PC-3 (cell line): ENCODE measurements around the gene EBF4. TPM values are rescaled to one million over a fixed set of nuclear protein-coding genes. Genes with fewer than 3 reads are reported as not detected.

ENCODE experiments used
- ATAC-seq: fragments of 200-7000 bp; cut with Tn5 transposase; 2 replicates; pipeline ENCODE4 v1.9.1; 2020; ENCODE audit warnings: mild to moderate bottlenecking, moderate library complexity
- BruUV-seq: library from RNA; stranded (reverse); fragments of 400-500 nt; replicated peaks from 2 replicates; lab custom pipeline; 2021; lab: Mats Ljungman, UMichigan
- CTCF ChIA-PET: fragments of 300-600 bp; sonication (Branson Sonifier 250); formaldehyde crosslinking; loops from one replicate; lab custom pipeline; 2022; ENCODE audit warnings: antibody characterized with exemption; lab: Charles Lee
- POLR2A ChIA-PET: fragments of 300-600 bp; sonication (Branson Sonifier 250); formaldehyde crosslinking; loops from one replicate; lab custom pipeline; 2022; ENCODE audit warnings: antibody characterized with exemption; ENCODE audit not compliant: unreplicated experiment; lab: Charles Lee
- DNase-seq: peaks from one replicate; pipeline ENCODE4 v3.0.0-alpha.2; 2015
- H2AFZ ChIP-seq: fragments of 300-600 bp; sonication (generic); 2 replicates; pipeline ENCODE4 v1.6.0; 2016; ENCODE audit warnings: antibody characterized with exemption, low read length
- H3F3A ChIP-seq: fragments of 300-600 bp; sonication (generic); one replicate; pipeline ENCODE4 v1.6.0; 2017; ENCODE audit warnings: antibody characterized with exemption, low read length, control low read depth, mild to moderate bottlenecking; ENCODE audit not compliant: unreplicated experiment
- H3K27ac ChIP-seq: fragments of 300-600 bp; sonication (generic); 2 replicates; pipeline ENCODE4 v1.5.1; 2016; ENCODE audit warnings: mild to moderate bottlenecking, low read length
- H3K27me3 ChIP-seq: fragments of 300-600 bp; sonication (generic); 2 replicates; pipeline ENCODE4 v1.6.1; 2016; ENCODE audit warnings: low read length, mixed read lengths
- H3K36me3 ChIP-seq: fragments of 300-600 bp; sonication (generic); 2 replicates; pipeline ENCODE4 v1.6.1; 2016; ENCODE audit warnings: low read depth, mixed run types, low read length, mixed read lengths
- H3K4me1 ChIP-seq: fragments of 300-600 bp; sonication (generic); 2 replicates; pipeline ENCODE4 v1.5.1; 2016; ENCODE audit warnings: low read length; ENCODE audit not compliant: insufficient read depth
- H3K4me2 ChIP-seq: fragments of 300-600 bp; sonication (generic); 2 replicates; pipeline ENCODE4 v1.6.0; 2016; ENCODE audit warnings: low read length
- H3K4me3 ChIP-seq: fragments of 300-600 bp; sonication (generic); 2 replicates; pipeline ENCODE4 v1.5.1; 2016; ENCODE audit warnings: mild to moderate bottlenecking, low read length, mixed read lengths
- H3K79me2 ChIP-seq: fragments of 300-600 bp; sonication (generic); 2 replicates; pipeline ENCODE4 v1.6.1; 2017; ENCODE audit warnings: low read length, mixed read lengths
- H3K9ac ChIP-seq: fragments of 300-600 bp; sonication (generic); 2 replicates; pipeline ENCODE4 v1.6.0; 2016; ENCODE audit warnings: mild to moderate bottlenecking, low read length
- H3K9me2 ChIP-seq: fragments of 300-600 bp; sonication (generic); replicated peaks from 2 replicates; pipeline ENCODE4 v1.6.1; 2016; ENCODE audit warnings: mixed run types, low read length, mixed read lengths
- H3K9me3 ChIP-seq: fragments of 300-600 bp; sonication (generic); 2 replicates; pipeline ENCODE4 v1.6.1; 2016; ENCODE audit warnings: low read length, mixed read lengths
- H4K20me1 ChIP-seq: fragments of 300-600 bp; sonication (generic); 2 replicates; pipeline ENCODE4 v1.6.1; 2016; ENCODE audit warnings: low read length, mixed read lengths
- CTCF ChIP-seq: fragments of 300-600 bp; sonication (generic); conservative IDR thresholded peaks from 2 replicates; pipeline ENCODE4 v1.5.1; 2017; ENCODE audit warnings: antibody characterized with exemption, low read depth, mild to moderate bottlenecking, low read length
- EZH2 ChIP-seq: fragments of 300-600 bp; sonication (generic); IDR thresholded peaks from one replicate; pipeline ENCODE4 v1.6.1; 2017; ENCODE audit warnings: antibody characterized with exemption, mild to moderate bottlenecking, low read length; ENCODE audit not compliant: unreplicated experiment
- EZH2phosphoT487 ChIP-seq: fragments of 300-600 bp; sonication (generic); IDR thresholded peaks from 2 replicates; pipeline ENCODE4 v1.6.1; 2018; ENCODE audit warnings: mild to moderate bottlenecking, antibody characterized with exemption, low read length, borderline replicate concordance
- intact Hi-C: fragments of 100-400 bp; cut with micrococcal nuclease; formaldehyde crosslinking; loops from 2 replicates; pipeline ENCODE4 v1.9.0; 2023
- total RNA-seq: library from RNA; depleted of rRNA; stranded (reverse); fragments of >200 nt; gene quantifications from 2 replicates; pipeline ENCODE4 v1.2.3, GENCODE V29; 2014

The EBF4 gene
- total RNA-seq, 1 experiment from 2014 or later: 1.8 TPM

GRCh38 chr20:2703716-2704475 is 11.3 kb downstream of the EBF4 start:
- ATAC-seq: no peak
- H3K9me3 ChIP-seq: no peaks in the 10 kb centered on the region
- H3K36me3 ChIP-seq: no peaks in the 10 kb centered on the region
- TF ChIP-seq EZH2: no peak
- TF ChIP-seq CTCF: no peak
- no peak for TF ChIP-seq EZH2phosphoT487
- ChIA-PET POLR2A (no interaction called here), CTCF (interaction anchor here (0.7 kb wide), 1 partner anchor 175 kb away, joined by 4 read pairs; no protein-coding TSS in a partner anchor)
- intact Hi-C loops: no loop called here
- no peak overlapping the region for H3K9ac ChIP-seq
- H3K4me2 ChIP-seq: no peak overlapping the region
- H3K27me3 ChIP-seq: peaks cover 21% of the 10 kb centered on the region
- no peaks in the 10 kb centered on the region for H3F3A ChIP-seq
- H4K20me1 ChIP-seq: no peaks in the 10 kb centered on the region
- no peaks in the 10 kb centered on the region for H3K79me2 ChIP-seq
- no peak for DNase-seq
- H3K9me2 ChIP-seq: no peaks in the 10 kb centered on the region
- no peak overlapping the region for H2AFZ ChIP-seq
- no TSS peak for BruUV-seq
- H3K4me3 ChIP-seq: no peak overlapping the region
- no peak overlapping the region for H3K27ac ChIP-seq
- H3K4me1 ChIP-seq: no peaks in the 10 kb centered on the region

GRCh38 chr20:2705931-2706645 is 13.5 kb downstream of the EBF4 start:
- H3K79me2 ChIP-seq: no peaks in the 10 kb centered on the region
- no peaks in the 10 kb centered on the region for H3K4me1 ChIP-seq
- TF ChIP-seq EZH2 (no peak), CTCF (no peak), EZH2phosphoT487 (no peak)
- H3K27ac ChIP-seq: no peak overlapping the region
- H3K27me3 ChIP-seq: peaks cover 26% of the 10 kb centered on the region
- BruUV-seq: no TSS peak
- H3K9me2 ChIP-seq: no peaks in the 10 kb centered on the region
- no peaks in the 10 kb centered on the region for H3F3A ChIP-seq
- H2AFZ ChIP-seq: no peak overlapping the region
- H4K20me1 ChIP-seq: no peaks in the 10 kb centered on the region
- H3K9me3 ChIP-seq: no peaks in the 10 kb centered on the region
- ChIA-PET POLR2A (no interaction called here), CTCF (no interaction called here)
- H3K36me3 ChIP-seq: no peaks in the 10 kb centered on the region
- intact Hi-C loops: no loop called here
- DNase-seq (no peak), ATAC-seq (no peak)
- no peak overlapping the region for H3K4me3 ChIP-seq
- no peak overlapping the region for H3K4me2 ChIP-seq
- H3K9ac ChIP-seq: no peak overlapping the region
